Stimulated activated CD8-positive, alpha-beta memory T cell treated with anti-CD3 and anti-CD28 coated beads, Interleukin-7, amount 100 ng/mL, for 4 hours (primary cell): ENCODE results near the gene TDO2.

Experiments used
- DNase-seq, 2 donors: peaks; one replicate each; pipeline ENCODE4 v3.0.0-alpha.2; 2020; ENCODE audit warnings: low read depth in 2 of 2

Gene TDO2

DNA sequence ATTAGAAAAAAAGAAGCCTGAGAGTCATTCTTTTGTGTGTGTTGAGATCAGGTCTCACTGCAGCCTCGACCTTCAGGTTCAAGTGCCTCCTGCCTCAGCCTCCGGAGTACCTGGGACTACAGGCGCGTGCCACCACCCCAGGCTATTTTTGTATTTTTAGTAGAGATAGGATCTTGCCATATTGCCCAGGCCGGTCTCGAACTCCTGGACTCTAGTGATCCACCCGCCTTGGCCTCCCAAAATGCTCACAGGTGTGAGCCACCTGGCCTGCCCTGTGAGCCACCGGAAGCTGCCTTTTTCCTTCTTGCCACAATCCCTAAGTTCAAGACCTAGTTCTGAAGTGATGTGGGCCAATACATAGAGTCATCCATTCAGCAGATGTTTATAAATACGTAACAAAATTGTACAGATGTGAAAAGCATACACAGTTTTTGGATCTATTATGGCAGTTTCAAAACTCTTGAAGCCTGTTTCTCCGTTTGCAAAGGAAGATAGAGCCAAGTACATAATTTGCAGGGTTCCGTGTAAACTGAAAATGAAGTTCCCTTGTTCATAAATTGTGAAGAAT lies 50.7 kb downstream of the TDO2 start:
- DNase-seq: no peak

DNA sequence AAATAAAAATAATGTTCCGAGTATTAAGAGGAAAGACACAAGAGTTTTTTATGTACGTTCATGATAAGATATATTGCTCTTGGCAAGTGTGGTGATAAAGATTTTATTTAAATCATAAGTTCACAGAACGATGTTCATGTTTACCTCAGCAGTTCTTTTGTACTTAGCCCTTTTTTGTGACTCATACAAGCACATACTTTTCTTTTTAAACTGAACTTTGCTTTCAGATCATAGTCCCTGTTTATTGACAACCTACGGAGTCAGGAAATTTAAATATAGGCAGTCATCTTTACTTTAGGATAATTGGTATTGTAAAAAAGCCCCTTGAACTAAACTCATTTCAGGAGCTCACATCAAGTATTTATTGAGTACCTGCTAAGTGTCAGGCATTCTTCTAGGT lies 51.4 kb downstream of the TDO2 start:
- no peak for DNase-seq

DNA sequence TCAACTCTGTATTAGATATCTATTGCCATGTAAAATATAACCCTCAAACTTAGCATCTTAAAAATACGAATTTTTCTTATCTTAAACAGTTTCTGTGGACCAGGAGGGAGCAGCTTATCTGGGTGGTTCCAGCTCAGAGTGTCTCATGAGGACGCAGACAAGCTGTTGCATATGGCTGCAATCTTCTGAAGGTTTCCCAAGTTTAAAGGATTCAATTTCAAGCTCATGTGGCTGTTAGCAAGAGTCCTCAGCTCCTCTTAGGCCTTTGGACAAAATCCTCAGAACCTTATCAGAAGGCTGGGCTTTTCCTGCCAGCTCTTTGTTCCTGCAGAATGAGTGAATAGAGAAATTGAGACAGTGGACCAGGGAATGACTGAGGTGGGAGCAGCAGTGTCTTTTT lies 53.0 kb downstream of the TDO2 start:
- no peak for DNase-seq

DNA sequence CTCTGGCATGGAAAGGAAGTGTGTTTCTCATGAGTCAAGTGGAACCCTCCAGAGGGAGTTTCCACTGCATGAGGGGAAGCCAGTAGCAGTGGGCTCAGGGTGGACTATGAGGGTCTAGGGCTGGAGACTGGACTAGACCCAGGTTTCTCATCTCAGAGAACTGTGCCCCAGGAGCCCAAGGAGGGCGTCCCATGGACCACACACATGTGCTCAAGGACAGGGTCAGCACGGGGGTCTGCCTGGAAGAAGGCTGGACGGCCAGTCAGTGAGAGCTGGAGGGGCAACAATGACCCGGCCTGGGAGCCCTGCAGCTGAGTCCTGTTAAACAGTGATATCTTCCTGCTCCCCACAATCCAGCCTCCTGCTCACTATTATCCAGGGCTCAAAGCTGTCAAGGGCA lies 55.9 kb downstream of the TDO2 start:
- no peak for DNase-seq

DNA sequence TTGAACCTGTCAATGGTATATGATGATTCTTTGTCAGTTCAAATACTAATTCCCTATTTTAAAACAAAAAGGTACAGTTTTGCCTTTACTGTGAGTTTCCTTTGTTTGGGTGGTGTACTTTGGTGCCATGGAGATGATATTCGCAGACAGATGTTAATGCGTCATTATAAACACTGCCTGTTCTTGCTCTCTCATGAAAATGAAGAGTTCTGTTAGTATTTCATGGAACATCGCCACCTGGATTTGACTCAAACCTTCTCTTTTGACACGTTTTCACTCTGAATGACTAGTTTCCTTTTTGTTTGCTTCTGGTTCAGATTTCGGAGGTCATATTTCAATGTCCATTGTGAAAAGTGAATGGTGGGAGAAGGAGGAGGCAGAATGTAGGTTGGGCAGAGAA lies 57.0 kb downstream of the TDO2 start:
- no peak for DNase-seq

DNA sequence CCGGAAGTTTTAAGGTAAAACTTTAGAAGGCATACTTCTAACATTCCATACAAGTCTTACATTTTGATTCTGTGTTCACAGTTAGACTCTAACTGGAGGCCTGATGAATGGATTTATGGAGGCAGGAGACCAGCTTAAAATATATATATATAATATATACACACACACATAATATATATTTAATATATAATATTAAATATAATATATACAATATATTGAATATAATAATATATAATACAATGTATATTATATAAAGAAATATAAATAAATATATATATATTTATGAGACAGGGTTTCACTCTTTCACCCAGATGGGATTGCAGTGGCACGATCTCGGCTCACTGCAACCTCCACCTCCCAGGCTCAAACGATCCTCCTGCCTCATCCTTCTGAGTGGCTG lies 58.1 kb downstream of the TDO2 start:
- DNase-seq: no peak

DNA sequence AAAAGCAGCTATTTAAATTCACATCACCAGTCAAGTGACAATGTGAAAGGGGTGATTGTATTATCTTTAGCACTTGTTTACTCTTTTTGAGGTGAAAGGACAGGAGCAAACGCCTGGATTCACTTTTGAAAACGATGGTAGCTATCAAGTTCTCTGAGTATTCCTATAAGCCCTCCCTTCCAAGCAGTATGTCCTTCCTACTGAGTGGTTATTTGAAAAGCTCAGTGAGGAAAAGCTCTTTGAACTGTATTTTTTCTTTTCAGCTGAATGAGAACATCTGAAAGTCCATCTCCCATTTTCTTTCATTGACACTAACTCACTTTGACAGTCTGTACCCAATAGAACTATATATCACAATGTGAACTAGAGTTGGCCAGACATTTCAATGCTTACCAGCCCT lies 59.3 kb downstream of the TDO2 start:
- no peak for DNase-seq

DNA sequence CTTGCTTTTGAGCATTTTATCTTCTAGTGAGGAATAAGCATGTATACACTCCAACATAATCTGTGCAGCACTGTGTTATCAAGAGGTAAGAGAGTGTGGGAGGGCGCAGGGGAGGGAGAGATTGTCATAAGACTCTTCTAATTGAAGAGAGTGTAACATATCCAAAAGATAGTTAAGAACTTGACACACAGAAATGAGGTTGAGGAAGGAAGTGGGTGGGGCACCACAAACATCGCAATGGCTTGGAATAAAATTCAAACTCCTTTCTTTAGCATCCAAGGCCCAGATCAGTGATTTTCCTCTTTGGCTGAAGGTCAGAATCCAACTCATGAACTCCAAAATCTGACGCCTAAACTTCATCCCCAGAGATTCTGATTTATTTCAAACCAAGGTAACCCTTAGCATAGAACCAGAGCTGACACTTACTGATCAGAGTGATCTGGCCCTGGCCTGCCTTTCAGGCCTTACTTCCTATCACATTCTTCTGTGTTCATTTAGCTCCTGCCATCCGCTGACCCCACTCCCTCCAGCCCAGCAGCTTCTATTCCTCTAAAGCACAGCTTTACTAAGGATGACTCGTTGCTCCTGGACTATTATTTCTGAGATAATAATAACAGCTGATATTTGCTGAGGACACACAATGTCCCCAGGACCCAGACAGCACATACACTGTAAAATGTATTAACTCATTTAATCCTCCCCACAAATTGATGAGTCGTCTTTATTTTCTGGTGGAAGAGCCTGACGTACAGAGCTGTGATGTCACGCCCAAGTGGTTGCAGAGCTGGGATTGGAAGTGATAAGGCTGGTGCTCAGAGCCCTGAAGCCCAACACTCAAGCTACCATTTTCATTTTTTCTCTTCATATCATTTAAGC lies 60.8 kb downstream of the TDO2 start:
- no peak for DNase-seq

DNA sequence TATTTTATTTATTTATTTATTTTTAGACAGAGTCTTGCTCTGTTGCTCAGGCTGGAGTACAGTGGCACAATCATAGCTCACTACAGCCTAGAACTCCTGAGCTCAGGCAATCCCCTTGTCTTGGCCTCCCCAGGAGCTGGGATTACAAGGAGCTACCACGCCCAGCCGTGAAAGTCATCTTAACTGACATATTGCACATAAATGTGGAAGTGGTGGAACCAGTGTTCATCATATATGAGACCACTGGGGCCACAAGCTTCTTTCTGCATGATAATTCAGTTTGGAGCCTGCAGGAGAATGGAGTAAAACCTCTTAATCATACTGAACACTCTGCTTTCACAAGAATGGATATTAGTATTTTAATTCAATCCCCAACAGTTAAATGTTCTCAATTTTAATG lies 62.7 kb downstream of the TDO2 start:
- DNase-seq: no peak

DNA sequence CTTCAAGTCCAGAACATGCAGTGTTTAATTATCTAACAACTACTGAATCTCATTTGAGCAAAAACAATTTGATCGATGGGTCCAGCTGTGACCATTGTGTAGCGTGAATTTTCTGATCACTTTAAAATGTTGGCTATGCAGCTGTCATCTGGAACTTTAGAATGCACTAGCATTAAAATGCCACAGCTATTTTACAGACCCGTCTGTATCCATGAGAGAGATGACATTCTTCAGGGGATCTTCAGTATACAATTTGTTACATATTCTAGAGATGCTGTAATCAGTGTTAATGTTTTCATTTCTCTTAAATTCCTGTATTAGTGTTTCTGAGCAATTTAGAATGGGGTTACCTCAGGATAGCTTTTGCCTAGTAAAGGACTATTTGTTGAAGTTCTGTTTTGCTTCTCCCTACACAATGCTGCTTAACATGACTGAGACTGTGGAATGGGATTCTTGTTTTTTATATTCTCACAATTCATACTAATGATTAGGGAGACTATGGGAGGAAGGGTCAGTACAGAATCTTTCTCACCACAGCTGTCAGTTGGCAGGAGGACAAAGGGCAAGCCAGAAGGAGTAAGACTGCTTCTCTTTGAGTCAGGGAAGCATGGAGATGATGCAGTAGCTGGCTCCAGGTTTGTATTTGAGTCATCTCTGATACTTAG lies 63.4 kb downstream of the TDO2 start:
- DNase-seq: no peak
